Measurements from ENCODE around the gene RUNX2. TPM values are rescaled to one million over a fixed set of nuclear protein-coding genes. Genes with fewer than 3 reads are reported as not detected.

The RUNX2 gene
- total and polyA plus RNA-seq, 12 donors = 0.20 to 3.0 (median 1.6) TPM

- DNase-seq (no peak), ATAC-seq (no peak)
- Histone ChIP-seq H3K9me3 (no peaks in the 10 kb centered on the region), H3K4me3 (no peak overlapping the region), H3K4me1 (peaks cover 0 to 36% (median 3%) of the 10 kb centered on the region in 9 donors), H3K36me3 (no peaks in the 10 kb centered on the region), H3K27me3 (peaks cover 0 to 25% (median 5%) of the 10 kb centered on the region in 7 donors), H3K27ac (no peak overlapping the region)
- TF ChIP-seq, protein P1, sequence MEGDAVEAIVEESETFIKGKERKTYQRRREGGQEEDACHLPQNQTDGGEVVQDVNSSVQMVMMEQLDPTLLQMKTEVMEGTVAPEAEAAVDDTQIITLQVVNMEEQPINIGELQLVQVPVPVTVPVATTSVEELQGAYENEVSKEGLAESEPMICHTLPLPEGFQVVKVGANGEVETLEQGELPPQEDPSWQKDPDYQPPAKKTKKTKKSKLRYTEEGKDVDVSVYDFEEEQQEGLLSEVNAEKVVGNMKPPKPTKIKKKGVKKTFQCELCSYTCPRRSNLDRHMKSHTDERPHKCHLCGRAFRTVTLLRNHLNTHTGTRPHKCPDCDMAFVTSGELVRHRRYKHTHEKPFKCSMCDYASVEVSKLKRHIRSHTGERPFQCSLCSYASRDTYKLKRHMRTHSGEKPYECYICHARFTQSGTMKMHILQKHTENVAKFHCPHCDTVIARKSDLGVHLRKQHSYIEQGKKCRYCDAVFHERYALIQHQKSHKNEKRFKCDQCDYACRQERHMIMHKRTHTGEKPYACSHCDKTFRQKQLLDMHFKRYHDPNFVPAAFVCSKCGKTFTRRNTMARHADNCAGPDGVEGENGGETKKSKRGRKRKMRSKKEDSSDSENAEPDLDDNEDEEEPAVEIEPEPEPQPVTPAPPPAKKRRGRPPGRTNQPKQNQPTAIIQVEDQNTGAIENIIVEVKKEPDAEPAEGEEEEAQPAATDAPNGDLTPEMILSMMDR (IDR thresholded peaks at IDR 0.05) = no peak
- WGBS, 2 donors = 80 to 91% methylated on average over 2 of the region's 2 CpGs
- intact Hi-C loops (cut with DNase I) = loop anchor here in 2 of 10 donors (10.0 kb wide), 3 partner anchors 116 to 486 kb away; no protein-coding TSS in a partner anchor
Observed at GRCh38 chr6:45428727-45429126, 100.6 kb downstream of the RUNX2 start.

DNA sequence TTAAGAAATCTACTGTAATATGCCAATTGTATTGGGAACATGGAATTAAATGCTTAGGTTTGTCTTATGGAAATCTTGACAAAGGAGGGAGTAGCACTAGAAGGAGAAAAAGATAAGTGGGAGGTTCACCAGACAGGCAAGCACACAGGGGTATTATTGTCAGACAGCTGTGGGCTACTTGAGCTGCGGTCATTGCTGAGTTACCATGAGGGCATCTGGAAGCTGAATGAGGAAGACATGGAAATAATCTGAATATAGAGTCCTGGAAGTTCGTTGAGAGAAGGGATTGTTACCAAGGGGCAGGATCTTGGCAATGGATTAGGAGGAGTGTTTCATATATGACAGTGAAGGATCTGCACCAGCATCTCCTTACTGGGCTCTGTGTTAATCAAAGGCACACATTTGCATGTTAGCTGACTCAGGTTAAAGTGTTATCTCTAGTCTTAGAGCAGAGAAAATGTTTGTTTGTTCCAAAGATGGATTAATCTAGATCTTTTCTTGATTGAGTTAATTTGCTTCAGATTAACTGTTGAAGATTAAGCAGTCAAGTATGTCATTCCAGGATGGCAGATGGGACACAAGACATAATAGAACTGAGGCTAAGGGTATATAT, 102.6 kb downstream of the RUNX2 start:
- DNase-seq (no peak), ATAC-seq (no peak)
- Histone ChIP-seq H3K4me3 (no peak overlapping the region), H3K9me3 (no peaks in the 10 kb centered on the region), H3K27me3 (peaks cover 0 to 8% (median 0%) of the 10 kb centered on the region in 7 donors), H3K4me1 (peaks cover 0 to 37% (median 0%) of the 10 kb centered on the region in 9 donors), H3K36me3 (no peaks in the 10 kb centered on the region), H3K27ac (no peak overlapping the region)
- intact Hi-C loops (cut with DNase I) = no loop called here
- WGBS, 2 donors = 67 to 71% methylated on average over 2 of the region's 2 CpGs
- TF ChIP-seq, protein P1 (IDR thresholded peaks at IDR 0.05) = no peak

DNA sequence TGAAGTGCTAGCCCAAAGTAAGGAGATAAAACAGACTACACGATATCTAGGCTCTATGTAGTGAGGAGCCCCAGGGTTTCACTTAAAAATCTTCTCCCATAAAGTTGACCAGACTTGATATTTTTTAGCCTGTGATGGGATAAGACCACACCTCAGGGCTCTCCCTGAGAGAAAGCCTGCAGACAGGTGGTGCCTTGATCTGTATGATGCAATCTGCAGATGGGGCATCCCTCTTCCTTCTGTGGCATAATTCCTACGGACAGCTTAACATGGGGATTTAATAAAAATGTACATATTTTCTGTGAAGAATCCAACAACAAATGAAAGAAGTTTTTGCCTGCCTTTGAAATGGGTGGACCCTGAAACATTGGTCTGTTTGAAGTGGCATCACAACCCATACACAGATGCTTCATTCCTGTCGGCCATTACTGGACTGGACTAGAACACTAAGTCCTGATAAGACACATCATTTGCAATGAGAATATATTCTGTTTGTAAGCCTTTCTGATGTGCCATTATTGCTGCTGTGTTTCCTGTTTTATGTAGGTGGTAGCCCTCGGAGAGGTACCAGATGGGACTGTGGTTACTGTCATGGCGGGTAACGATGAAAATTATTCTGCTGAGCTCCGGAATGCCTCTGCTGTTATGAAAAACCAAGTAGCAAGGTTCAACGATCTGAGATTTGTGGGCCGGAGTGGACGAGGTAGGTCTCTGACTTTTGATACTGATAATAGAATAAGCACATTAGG, 103.4 kb downstream of the RUNX2 start:
- no peak for ATAC-seq
- Histone ChIP-seq H3K4me3 (no peak overlapping the region), H3K27ac (no peak overlapping the region), H3K4me1 (peaks cover 0 to 45% (median 3%) of the 10 kb centered on the region in 9 donors), H3K9me3 (no peaks in the 10 kb centered on the region), H3K36me3 (no peaks in the 10 kb centered on the region), H3K27me3 (peaks cover 0 to 3% (median 0%) of the 10 kb centered on the region in 7 donors)
- TF ChIP-seq, protein P1 (IDR thresholded peaks at IDR 0.05) = no peak
- 90 to 91% methylated on average over 10 of the region's 10 CpGs for WGBS, 2 donors
- no peak for DNase-seq
- intact Hi-C loops (cut with DNase I) = no loop called here

GRCh38 chr6:45432977-45433376, 104.8 kb downstream of the RUNX2 start:
- Histone ChIP-seq H3K4me3 (no peak overlapping the region), H3K9me3 (no peaks in the 10 kb centered on the region), H3K4me1 (peaks cover 0 to 54% (median 14%) of the 10 kb centered on the region in 9 donors), H3K27ac (no peak overlapping the region), H3K27me3 (no peaks in the 10 kb centered on the region), H3K36me3 (peaks cover 0 to 3% (median 0%) of the 10 kb centered on the region in 9 donors)
- TF ChIP-seq, protein P1 (IDR thresholded peaks at IDR 0.05) = no peak
- intact Hi-C loops (cut with DNase I) = no loop called here
- DNase-seq (no peak), ATAC-seq (no peak)
- 39 to 42% methylated on average over 2 of the region's 2 CpGs for WGBS, 2 donors
